K562 (cell line): ENCODE measurements around the gene SLC35B4. TPM values are rescaled to one million over a fixed set of nuclear protein-coding genes. Genes with fewer than 3 reads are reported as not detected.

Experiments used
- ARNT ChIP-seq, 2 experiments: fragments of 450-650 bp; IDR thresholded peaks; 2 replicates each; pipeline ENCODE4 v1.6.1; 2016; ENCODE audit warnings: mild to moderate bottlenecking in 1 of 2
- CTCFL ChIP-seq: IDR thresholded peaks from 2 replicates; pipeline ENCODE4 v1.6.1; 2011; ENCODE audit warnings: borderline replicate concordance, low read depth, mild to moderate bottlenecking, moderate library complexity, low read length; ENCODE audit not compliant: insufficient read depth, poor library complexity, severe bottlenecking
- CUX1 ChIP-seq: fragments of 200-800 bp; sonication (Bioruptor generic); IDR thresholded peaks from 2 replicates; pipeline ENCODE4 v1.6.1; 2016; ENCODE audit warnings: missing genetic modification characterization, missing compliant biosample characterization
- EP300 ChIP-seq: IDR thresholded peaks from 2 replicates; pipeline ENCODE4 v1.6.1; 2012; ENCODE audit warnings: low read length, improper control_type of control experiment
- EP400 ChIP-seq: fragments of 450-650 bp; IDR thresholded peaks from 2 replicates; pipeline ENCODE4 v1.6.1; 2017; ENCODE audit warnings: antibody characterized with exemption, mild to moderate bottlenecking, moderate library complexity
- PCBP1 ChIP-seq: fragments of 200-400 bp; formaldehyde crosslinking; IDR thresholded peaks from 2 replicates; pipeline ENCODE4 v1.6.1; 2018; ENCODE audit warnings: mild to moderate bottlenecking, low read depth, low read length; ENCODE audit not compliant: poor library complexity, severe bottlenecking
- RBM22 ChIP-seq: fragments of 200-400 bp; formaldehyde crosslinking; IDR thresholded peaks from 2 replicates; pipeline ENCODE4 v1.6.1; 2018; ENCODE audit warnings: low read length, low read depth; ENCODE audit not compliant: poor library complexity, severe bottlenecking
- RFX5 ChIP-seq: IDR thresholded peaks from 2 replicates; pipeline ENCODE4 v1.6.1; 2011; ENCODE audit warnings: low read depth, mild to moderate bottlenecking, improper control_type of control experiment, low read length
- SAFB ChIP-seq: fragments of 200-400 bp; formaldehyde crosslinking; IDR thresholded peaks from 2 replicates; pipeline ENCODE4 v1.6.1; 2017; ENCODE audit warnings: low read depth, low read length, borderline replicate concordance
- SMARCE1 ChIP-seq: fragments of 450-650 bp; IDR thresholded peaks from 2 replicates; pipeline ENCODE4 v1.7.1; 2016; ENCODE audit warnings: mild to moderate bottlenecking
- SNIP1 ChIP-seq: fragments of 450-650 bp; IDR thresholded peaks from 2 replicates; pipeline ENCODE4 v1.7.1; 2017; ENCODE audit warnings: low read depth, mild to moderate bottlenecking
- SNRNP70 ChIP-seq: fragments of 200-400 bp; formaldehyde crosslinking; optimal IDR thresholded peaks from 2 replicates; pipeline ENCODE3; 2017; ENCODE audit warnings: low read depth, low read length
- SRF ChIP-seq, 2 experiments: fragments of 250-450, 450-650 bp in 1 of 2; sonication (Bioruptor Pico) in 1 of 2; sonication (generic) in 1 of 2; formaldehyde crosslinking; IDR thresholded peaks; 2 replicates each; pipeline versions ENCODE4 v1.5.0 to v1.5.1; 2020 to 2022; ENCODE audit warnings: mild to moderate bottlenecking in 1 of 2, missing genetic modification reagents in 1 of 2
- TFAP4 ChIP-seq: sonication (generic); formaldehyde crosslinking; IDR thresholded peaks from 2 replicates; pipeline ENCODE4 v1.8.0; 2022; ENCODE audit warnings: missing genetic modification reagents, mild to moderate bottlenecking, moderate library complexity, borderline replicate concordance
- TRIM25 ChIP-seq: fragments of 450-650 bp; IDR thresholded peaks from 2 replicates; pipeline ENCODE4 v1.7.0; 2016; ENCODE audit warnings: borderline replicate concordance
- ZNF23 ChIP-seq: fragments of 250-450 bp; sonication (Bioruptor Pico); IDR thresholded peaks from 2 replicates; pipeline ENCODE4 v1.4.0; 2020; ENCODE audit warnings: mild to moderate bottlenecking
- ZSCAN32 ChIP-seq: fragments of 450-650 bp; formaldehyde crosslinking; IDR thresholded peaks from 2 replicates; pipeline ENCODE4 v1.4.0; 2020; ENCODE audit warnings: mild to moderate bottlenecking, moderate library complexity
- polyA plus RNA-seq, 8 experiments: library from polyadenylated mRNA; depleted of rRNA in 4 of 8; stranded (reverse) in 5 of 8; unstranded in 3 of 8; fragments of >200 nt; fragmentation: Nextera tagmentation in 2 of 8; fragmentation: Illumina TruSeq in 1 of 8; extraction: Ambion mirVana in 2 of 8; extraction: Trizol in 1 of 8; gene quantifications; 2 replicates each; pipeline versions ENCODE4 v1.2.1 to v1.2.3, GENCODE V29; 2011 to 2014; ENCODE audit warnings: inconsistent platforms in 1 of 8, missing spikeins in 1 of 8
- total RNA-seq, 7 experiments: library from RNA; depleted of rRNA in 6 of 7; stranded (reverse); fragments of >200 nt in 6 of 7; fragmentation: Illumina TruSeq in 2 of 7; extraction: Trizol in 2 of 7; gene quantifications; 2 replicates each; pipeline versions ENCODE4 v1.2.1 to v1.2.3, GENCODE V29; 2011 to 2021; ENCODE audit warnings: low replicate concordance in 1 of 7

Gene SLC35B4
- total and polyA plus RNA-seq, 9 of the 15 experiments (the other 6 are each of a cell fraction or from before 2014, with no cell fraction given) = 6.1 to 34.9 (median 17.6) TPM

GRCh38 chr7:134362587-134363483 lies 46.1 kb upstream of the SLC35B4 start (continued):
- TF ChIP-seq PCBP1 (no peak), CUX1 (CRISPR knock-in tag) (no peak), SRF (CRISPR knock-in tag; IDR thresholded peaks at IDR 0.05) (no peak), SMARCE1 (no peak), TFAP4 (CRISPR knock-in tag) (no peak), SNIP1 (no peak), EP400 (peak; percentile 52; the same call in 1 of the 2 replicates), RBM22 (no peak), RFX5 (no peak), CTCFL (no peak), ZNF23 (no peak), ARNT (IDR thresholded peaks at IDR 0.05) (no peak), ZSCAN32 (CRISPR knock-in tag) (peak; percentile 95), EP300 (peak; percentile 75; the same call in 1 of the 2 replicates), TRIM25 (no peak), SNRNP70 (no peak), SAFB (no peak)
